DMS79 treated with DMSO at 0.1 percent for 48 hours (cell line): ENCODE data around the gene PRR33.

Experiments used
- DNase-seq: peaks from one replicate; lab custom pipeline; 2025; lab: John Stamatoyannopoulos, UW

Gene PRR33

DNA sequence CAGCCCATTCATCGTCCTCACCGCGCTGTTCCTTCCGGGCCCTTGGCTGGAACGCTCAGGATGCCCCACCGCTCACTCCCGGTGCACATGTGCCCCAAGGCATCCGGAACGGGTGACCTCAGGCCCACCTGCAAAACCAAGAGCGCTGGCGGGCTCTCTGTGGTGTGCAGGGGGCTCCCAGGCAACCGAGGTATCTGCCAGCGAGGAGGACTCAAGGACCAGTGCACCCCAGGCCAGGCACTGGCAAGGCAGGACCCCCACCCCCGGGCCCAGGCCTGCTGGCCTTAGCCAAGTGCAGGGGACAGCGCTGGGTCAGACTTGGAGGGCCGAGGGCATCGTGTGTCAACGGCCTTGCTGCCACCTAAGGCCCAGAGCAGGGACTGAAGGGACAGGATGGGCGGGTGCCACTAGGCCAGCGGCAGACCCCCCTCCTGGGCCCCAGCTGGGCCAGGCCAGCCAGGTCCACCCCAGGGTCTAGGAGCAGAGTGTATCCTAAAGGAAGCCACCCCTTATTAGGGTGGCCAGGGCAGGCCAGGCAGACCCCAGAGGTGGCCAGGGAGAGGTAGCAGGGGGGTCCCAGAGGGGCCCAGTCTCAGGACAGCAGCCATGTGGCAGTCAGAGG lies 36.3 kb upstream of the PRR33 start:
- DNase-seq, result no peak

DNA sequence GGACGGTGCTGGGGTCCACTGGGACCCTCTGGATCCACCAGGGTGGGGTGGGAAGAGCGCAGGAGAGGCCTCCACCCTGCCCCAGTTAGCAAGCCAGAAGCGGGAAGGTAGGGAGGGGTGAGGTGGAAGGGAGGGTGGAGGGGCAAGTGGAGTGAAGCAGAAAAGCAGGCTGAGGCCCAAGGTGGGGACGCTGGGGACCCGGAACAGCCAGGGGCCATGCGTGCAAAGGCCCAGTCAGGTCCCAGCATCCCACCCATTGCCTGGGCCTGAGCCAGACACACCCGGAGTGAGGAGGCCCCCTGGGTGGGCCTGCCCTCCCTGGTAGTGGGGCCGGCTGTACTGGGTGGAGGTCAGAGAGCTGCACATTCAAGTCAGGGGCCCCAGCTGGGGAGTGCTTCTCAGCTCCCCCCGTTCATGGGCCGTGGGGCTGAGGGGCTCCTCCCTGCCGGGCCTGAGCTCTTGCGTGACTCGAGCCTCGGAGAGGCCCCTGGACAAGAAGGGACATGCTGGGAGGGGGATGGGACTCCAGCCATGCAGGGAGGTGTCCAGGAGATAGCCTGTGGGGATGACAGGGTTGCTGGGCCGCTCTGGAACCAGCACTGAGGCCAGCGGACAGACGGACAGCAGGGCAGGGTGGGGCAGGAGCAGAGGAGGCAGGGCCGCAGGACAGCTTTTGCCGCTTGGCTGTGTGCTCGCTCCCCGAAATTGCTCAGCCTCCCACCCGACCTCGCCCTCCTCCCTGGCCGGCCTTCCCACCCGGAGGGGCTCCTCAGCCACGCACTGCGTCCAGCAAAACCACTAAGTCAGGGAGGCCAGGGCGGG lies 35.5 kb upstream of the PRR33 start:
- DNase-seq, result no peak

GRCh38 chr11:1926156-1927025 lies 34.7 kb upstream of the PRR33 start:
- DNase-seq, result no peak

GRCh38 chr11:1925373-1926155 lies 33.9 kb upstream of the PRR33 start:
- no peak for DNase-seq

- no peak for DNase-seq
Observed at GRCh38 chr11:1924646-1925372, 33.1 kb upstream of the PRR33 start.

GRCh38 chr11:1924181-1924580 lies 32.5 kb upstream of the PRR33 start:
- DNase-seq, result no peak

DNA sequence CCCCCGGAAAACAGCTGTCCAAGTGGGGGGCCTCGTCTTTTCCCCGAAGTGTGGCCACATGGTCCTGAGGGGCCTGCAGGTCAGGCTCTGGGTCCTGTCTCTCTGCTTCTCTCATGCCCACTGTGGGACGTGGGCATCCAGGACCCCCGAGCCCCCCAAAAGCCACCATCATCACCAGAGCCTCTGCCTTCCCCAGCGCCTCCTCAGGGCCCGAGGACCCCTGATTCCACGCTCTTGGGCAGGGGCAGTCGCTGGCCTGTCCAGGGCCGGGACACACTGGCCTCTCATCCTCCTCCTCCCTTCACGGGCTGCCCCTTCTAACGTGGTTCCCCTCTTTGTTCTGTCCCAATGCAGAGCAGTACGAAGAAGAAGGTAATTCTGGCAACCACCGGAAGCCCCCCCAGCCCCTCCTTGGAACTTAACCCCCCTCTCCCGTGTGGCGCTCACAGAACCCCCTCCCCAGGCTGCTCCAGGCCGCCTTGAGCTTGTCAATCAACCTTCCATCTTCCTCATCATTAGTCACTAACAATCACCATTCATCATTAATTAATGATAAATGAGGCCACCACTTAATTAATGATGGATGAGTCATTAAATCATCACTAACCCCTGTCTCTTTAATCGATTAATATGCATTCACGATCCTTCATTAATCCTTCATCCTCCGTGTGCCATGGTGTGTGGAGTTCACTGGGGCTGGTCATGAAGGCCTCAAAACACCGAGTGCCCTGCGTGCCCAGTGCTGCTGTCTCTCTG lies 31.7 kb upstream of the PRR33 start:
- DNase-seq, result no peak

GRCh38 chr11:1922481-1923081 lies 30.9 kb upstream of the PRR33 start:
- DNase-seq, result no peak

GRCh38 chr11:1921574-1922141 lies 30.0 kb upstream of the PRR33 start:
- DNase-seq, result no peak

DNA sequence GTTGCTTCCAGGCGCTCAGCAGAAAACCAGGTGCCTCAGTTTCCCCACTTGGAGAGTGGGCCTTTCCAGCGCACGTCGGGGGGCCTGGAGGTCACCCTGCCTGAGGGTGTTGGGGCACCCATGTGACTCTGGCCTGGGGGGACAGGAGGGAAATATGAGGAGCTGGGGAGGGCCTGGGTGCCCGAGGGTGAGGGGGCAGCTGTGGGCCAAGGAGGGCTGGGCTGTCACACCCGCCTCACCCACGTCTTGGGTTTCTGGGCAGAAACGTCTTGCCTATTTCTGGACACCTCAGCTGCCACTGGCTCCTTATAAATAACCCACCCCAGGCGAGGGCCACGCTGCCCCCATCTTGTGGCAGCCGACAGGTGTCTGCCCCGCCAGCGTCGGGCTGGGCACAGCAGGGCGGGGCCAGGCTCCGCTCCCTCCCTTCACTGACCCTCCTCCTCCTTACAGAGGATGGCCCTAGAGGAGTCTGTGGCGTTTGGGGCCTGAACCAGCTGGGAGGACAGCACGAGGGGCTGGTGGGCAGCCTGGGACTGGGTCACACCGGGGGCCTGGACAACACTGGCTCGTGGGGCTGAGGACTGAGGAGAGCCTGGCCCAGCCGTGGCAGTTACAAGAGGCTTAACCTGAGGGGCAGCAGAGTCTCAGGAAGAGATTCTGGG lies 29.3 kb upstream of the PRR33 start:
- DNase-seq, result no peak

DNA sequence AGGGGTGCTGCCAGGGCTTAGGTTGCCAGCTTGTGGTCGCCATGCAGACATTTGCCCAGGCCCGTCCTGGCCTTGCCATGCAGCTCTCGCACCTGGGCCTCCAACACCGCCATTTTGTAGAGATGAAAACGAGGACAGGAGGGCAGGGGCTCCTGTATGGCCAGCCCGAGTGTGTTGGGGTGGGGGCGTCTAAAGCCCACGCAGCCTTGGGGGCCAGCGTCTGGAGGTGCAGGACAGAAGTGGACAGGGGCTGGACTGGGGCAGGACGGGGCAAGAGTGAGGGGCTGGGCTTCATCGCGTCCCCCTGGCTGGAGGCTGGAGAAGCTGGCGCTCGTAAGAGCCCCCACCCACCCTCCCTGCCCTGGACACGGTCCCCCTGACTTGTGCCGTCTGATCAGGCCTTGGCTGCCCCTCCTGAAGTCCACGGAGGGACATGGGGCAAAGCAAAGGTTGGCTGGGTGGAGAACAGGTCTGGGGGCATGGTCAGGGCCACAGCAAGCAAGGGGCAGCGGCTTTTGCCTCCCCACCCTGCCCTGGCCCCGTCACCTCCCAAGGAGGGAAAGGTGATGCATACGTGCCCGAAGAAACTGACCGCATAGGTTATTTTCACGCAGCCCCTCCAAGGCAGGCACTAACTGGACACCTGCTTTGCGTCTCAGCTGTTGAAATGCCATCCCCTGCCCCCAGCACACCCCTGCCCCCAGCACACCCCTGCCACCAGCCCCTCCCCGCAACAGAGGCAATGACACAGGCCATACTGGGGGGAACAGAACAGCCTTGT lies 28.6 kb upstream of the PRR33 start:
- no peak for DNase-seq

GRCh38 chr11:1919391-1920127 lies 27.9 kb upstream of the PRR33 start, which contains the start of gene TNNT3:
Gene TNNT3, plus strand, starts transcription at chr11:1919703. Its CDS starts 3,172 bp downstream, at chr11:1922875.
- no peak for DNase-seq

GRCh38 chr11:1918436-1919315 lies 27.0 kb upstream of the PRR33 start:
- no peak for DNase-seq

DNA sequence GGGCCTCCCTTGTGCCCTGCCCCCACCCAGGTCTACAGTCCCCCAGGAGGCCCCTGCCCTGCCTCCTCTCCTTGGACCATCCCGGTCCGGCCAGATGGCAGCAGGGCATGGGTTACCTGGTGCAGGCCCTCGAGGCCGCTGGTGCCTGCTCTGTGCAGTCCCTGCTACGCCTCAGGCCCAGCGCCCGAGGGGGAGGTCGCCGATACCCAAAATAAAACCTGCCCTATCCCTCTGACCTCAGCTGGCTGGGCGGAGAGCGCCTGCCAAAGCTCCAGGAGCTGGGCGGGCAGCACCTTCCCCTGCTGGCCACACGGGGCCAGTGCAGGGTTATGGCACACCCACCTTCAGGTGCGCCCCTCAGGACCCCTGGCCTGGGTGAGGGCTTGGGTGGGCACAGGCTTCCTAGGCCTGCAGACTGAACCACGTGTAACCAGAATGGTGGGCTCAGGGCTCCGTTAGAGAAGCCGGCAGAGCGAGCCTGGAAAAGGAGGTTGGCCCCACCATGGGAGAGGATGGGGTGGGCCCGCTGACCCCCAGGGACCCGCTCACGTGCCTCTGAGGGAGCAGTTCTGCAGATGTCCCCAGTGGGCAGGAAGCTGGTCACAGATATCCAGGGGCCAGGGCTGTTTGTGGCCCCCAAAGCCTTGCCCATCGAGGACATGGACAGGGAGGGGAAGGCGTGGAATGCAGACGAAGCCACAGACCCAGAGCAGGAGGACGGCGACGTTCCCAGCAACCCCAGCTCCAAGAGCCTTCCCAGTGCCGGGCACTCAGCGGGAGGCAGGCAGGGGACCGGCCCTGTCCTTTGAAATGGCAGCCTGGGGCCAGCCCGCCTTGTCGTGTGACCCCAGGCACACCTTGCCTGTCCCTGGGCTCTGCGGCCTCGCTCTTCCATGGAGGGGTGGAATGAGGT lies 26.1 kb upstream of the PRR33 start:
- DNase-seq, result no peak

DNA sequence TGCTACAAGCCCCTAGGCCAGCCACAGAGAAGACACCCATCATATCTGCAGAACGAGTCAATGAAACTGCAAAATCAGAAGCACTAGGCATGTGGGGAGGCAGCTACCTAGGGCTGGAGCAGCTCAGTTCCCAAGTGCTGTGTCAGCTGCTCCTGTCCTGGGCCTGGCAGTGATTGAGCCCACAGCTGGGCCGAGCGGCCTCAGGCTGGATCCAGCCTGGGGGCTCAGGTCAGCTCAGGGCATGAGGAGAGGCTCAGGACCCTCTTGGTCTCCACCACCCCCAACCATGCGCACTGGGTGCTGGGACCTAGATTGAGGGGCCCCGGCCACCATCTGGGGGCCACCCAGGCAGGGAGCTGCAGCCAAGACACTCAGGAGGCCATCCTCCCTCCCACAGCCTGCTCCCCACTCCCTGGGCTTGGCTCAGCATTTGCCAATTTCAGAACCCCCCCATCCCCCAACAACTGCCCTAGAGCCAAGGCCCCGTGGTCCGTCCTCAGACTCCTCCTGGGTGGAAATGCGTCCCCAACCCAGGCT lies 25.4 kb upstream of the PRR33 start:
- no peak for DNase-seq
